ENCODE results near the gene RFPL1.

The RFPL1 gene

GRCh38 chr22:29443452-29443851, 5.1 kb downstream of the RFPL1 start:
- no peak overlapping the region for H3K4me3 ChIP-seq (ENCODE audit: insufficient read length, low read depth)
- TF ChIP-seq SUZ12 (IDR thresholded peaks at IDR 0.05; ENCODE audit: extremely low read depth, insufficient read depth, insufficient read length) (no peak), YY1 (IDR thresholded peaks at IDR 0.05; ENCODE audit: insufficient read depth, insufficient read length) (no peak), ZNF274 (IDR thresholded peaks at IDR 0.05; ENCODE audit: low read depth, low read length) (no peak)

DNA sequence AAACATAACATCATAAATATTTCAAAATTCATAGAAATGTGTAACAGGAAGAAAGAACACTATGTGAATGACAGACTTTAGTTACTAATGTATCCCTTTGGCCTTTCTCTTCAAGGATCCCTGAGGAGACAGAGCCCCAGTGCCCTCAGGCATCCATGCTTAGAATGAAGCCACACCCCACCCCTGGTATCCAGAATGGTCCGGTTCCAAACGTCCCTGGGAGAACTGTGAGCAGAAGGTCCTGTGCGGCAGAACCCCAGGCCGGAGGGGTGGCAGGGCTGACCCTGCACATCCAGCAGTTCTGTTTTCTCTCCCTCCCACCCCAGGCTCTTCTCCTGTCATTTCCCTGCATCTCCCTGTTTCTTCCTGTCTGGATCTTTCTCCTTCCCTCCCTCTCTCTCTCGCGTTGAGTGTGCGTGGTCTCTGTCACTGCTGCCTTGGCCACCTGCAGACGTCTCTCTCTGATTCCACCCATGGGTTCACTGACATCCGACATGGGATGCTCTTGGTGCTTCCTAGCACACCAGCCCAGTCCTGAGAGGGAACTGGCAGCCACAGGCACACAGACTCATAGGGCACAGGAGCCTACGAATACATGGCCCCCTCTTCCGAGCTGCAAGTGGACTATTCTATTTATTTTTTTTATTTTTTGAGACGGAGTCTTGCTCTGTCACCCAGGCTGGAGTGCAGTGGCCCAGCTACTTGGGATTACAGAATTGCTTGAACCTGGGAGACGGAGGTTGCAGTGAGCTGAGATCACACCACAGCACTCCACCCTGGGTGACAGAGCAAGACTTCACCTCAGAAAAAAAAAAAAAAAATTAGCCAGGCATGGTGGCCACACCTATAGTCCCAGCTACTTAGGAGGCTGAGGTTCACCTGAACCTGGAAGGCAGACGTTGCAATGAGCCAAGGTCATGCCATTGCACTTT, 5.7 kb downstream of the RFPL1 start:
- Histone ChIP-seq H3K27me3 (ENCODE audit: insufficient read depth, insufficient read length) (no peaks in the 10 kb centered on the region), H3K4me3 (ENCODE audit: insufficient read length, low read depth) (no peak overlapping the region), H3K9me3 (ENCODE audit: insufficient read depth, low read length) (no peaks in the 10 kb centered on the region), H3K9ac (ENCODE audit: insufficient read length, low read depth) (no peak overlapping the region), H3K36me3 (ENCODE audit: insufficient read depth, insufficient read length, low read length) (no peaks in the 10 kb centered on the region), H3K4me1 (ENCODE audit: insufficient read depth, insufficient read length) (no peaks in the 10 kb centered on the region)
- no peak for DNase-seq (ENCODE audit: low read depth, low spot score)
- TF ChIP-seq ZNF274 (IDR thresholded peaks at IDR 0.05; ENCODE audit: low read depth, low read length) (no peak), SUZ12 (IDR thresholded peaks at IDR 0.05; ENCODE audit: extremely low read depth, insufficient read depth, insufficient read length) (no peak), YY1 (IDR thresholded peaks at IDR 0.05; ENCODE audit: insufficient read depth, insufficient read length) (no peak)

More at GRCh38 chr22:29443452-29443851, 5.1 kb downstream of the RFPL1 start:
- Histone ChIP-seq H3K9ac (ENCODE audit: insufficient read length, low read depth) (no peak overlapping the region), H3K9me3 (ENCODE audit: insufficient read depth, low read length) (no peaks in the 10 kb centered on the region), H3K27me3 (ENCODE audit: insufficient read depth, insufficient read length) (no peaks in the 10 kb centered on the region), H3K4me1 (ENCODE audit: insufficient read depth, insufficient read length) (no peaks in the 10 kb centered on the region), H3K36me3 (ENCODE audit: insufficient read depth, insufficient read length, low read length) (no peaks in the 10 kb centered on the region)
- DNase-seq (ENCODE audit: low read depth, low spot score), result no peak

DNA sequence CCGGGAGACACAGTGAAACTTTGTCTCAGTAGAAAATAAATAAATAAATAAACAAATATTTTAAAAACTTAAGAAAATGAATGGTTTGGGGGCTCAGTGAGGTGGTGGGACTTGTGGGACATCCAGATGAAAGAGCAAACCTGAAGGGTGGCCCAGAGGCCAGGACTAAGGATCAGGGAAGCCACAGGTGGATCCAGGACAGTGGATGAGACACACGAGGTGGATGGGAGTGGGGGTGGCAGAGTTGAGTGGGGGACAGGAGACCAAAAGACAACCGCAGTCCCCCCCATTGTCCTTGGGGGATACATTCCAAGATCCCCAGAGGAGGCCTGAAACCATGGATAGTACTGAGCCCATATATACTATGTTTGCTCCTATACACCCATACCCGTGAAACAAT, 7.1 kb downstream of the RFPL1 start:
- Histone ChIP-seq H3K4me3 (ENCODE audit: insufficient read length, low read depth) (no peak overlapping the region), H3K9me3 (ENCODE audit: insufficient read depth, low read length) (no peaks in the 10 kb centered on the region), H3K4me1 (ENCODE audit: insufficient read depth, insufficient read length) (no peaks in the 10 kb centered on the region), H3K27me3 (ENCODE audit: insufficient read depth, insufficient read length) (no peaks in the 10 kb centered on the region), H3K9ac (ENCODE audit: insufficient read length, low read depth) (no peak overlapping the region), H3K36me3 (ENCODE audit: insufficient read depth, insufficient read length, low read length) (no peaks in the 10 kb centered on the region)
- DNase-seq (ENCODE audit: low read depth, low spot score), result no peak
- TF ChIP-seq YY1 (IDR thresholded peaks at IDR 0.05; ENCODE audit: insufficient read depth, insufficient read length) (no peak), ZNF274 (IDR thresholded peaks at IDR 0.05; ENCODE audit: low read depth, low read length) (no peak), SUZ12 (IDR thresholded peaks at IDR 0.05; ENCODE audit: extremely low read depth, insufficient read depth, insufficient read length) (no peak)

DNA sequence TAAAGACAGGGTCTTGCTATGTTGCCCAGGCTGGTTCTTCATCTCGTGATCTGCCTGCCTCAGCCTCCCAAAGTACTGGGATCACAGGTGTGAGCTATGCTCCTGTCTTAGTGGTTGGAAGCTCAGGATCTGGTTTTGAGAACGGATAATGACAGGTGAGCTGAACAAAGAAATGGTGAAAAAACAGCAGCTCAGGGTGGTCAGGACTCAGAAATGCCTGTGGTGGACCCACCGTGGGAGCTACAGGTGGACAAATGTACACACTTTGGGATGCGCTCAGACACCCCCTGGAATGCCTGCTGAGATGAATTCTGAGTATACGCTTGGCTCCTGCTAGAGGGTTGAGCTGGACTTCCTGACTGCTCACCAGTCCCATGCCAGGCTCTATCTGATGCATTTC, 9.5 kb downstream of the RFPL1 start:
- no peaks in the 10 kb centered on the region for H3K27me3 ChIP-seq (ENCODE audit: insufficient read depth, insufficient read length)
- H3K36me3 ChIP-seq (ENCODE audit: insufficient read depth, insufficient read length, low read length), result no peaks in the 10 kb centered on the region
- H3K9ac ChIP-seq (ENCODE audit: insufficient read length, low read depth), result no peak overlapping the region
- no peaks in the 10 kb centered on the region for H3K9me3 ChIP-seq (ENCODE audit: insufficient read depth, low read length)
- no peaks in the 10 kb centered on the region for H3K4me1 ChIP-seq (ENCODE audit: insufficient read depth, insufficient read length)
- no peak for DNase-seq (ENCODE audit: low read depth, low spot score)
- TF ChIP-seq ZNF274 (IDR thresholded peaks at IDR 0.05; ENCODE audit: low read depth, low read length) (no peak), YY1 (IDR thresholded peaks at IDR 0.05; ENCODE audit: insufficient read depth, insufficient read length) (no peak), SUZ12 (IDR thresholded peaks at IDR 0.05; ENCODE audit: extremely low read depth, insufficient read depth, insufficient read length) (no peak)
- no peak overlapping the region for H3K4me3 ChIP-seq (ENCODE audit: insufficient read length, low read depth)

- no peak overlapping the region for H3K4me3 ChIP-seq (ENCODE audit: insufficient read length, low read depth)
- no peaks in the 10 kb centered on the region for H3K4me1 ChIP-seq (ENCODE audit: insufficient read depth, insufficient read length)
- TF ChIP-seq ZNF274 (IDR thresholded peaks at IDR 0.05; ENCODE audit: low read depth, low read length) (no peak), SUZ12 (IDR thresholded peaks at IDR 0.05; ENCODE audit: extremely low read depth, insufficient read depth, insufficient read length) (no peak), YY1 (IDR thresholded peaks at IDR 0.05; ENCODE audit: insufficient read depth, insufficient read length) (no peak)
- H3K27me3 ChIP-seq (ENCODE audit: insufficient read depth, insufficient read length), result no peaks in the 10 kb centered on the region
- no peaks in the 10 kb centered on the region for H3K9me3 ChIP-seq (ENCODE audit: insufficient read depth, low read length)
- no peak for DNase-seq (ENCODE audit: low read depth, low spot score)
- no peaks in the 10 kb centered on the region for H3K36me3 ChIP-seq (ENCODE audit: insufficient read depth, insufficient read length, low read length)
- no peak overlapping the region for H3K9ac ChIP-seq (ENCODE audit: insufficient read length, low read depth)
Observed at GRCh38 chr22:29449296-29449875, 11.0 kb downstream of the RFPL1 start.

GRCh38 chr22:29450222-29450621, 11.8 kb downstream of the RFPL1 start:
- no peaks in the 10 kb centered on the region for H3K4me1 ChIP-seq (ENCODE audit: insufficient read depth, insufficient read length)
- H3K27me3 ChIP-seq (ENCODE audit: insufficient read depth, insufficient read length), result no peaks in the 10 kb centered on the region
- H3K36me3 ChIP-seq (ENCODE audit: insufficient read depth, insufficient read length, low read length), result no peaks in the 10 kb centered on the region
- no peak for DNase-seq (ENCODE audit: low read depth, low spot score)
- TF ChIP-seq SUZ12 (IDR thresholded peaks at IDR 0.05; ENCODE audit: extremely low read depth, insufficient read depth, insufficient read length) (no peak), ZNF274 (IDR thresholded peaks at IDR 0.05; ENCODE audit: low read depth, low read length) (no peak), YY1 (IDR thresholded peaks at IDR 0.05; ENCODE audit: insufficient read depth, insufficient read length) (no peak)
- H3K9me3 ChIP-seq (ENCODE audit: insufficient read depth, low read length), result no peaks in the 10 kb centered on the region
- H3K4me3 ChIP-seq (ENCODE audit: insufficient read length, low read depth), result no peak overlapping the region
- H3K9ac ChIP-seq (ENCODE audit: insufficient read length, low read depth), result no peak overlapping the region

GRCh38 chr22:29451863-29452262, 13.5 kb downstream of the RFPL1 start:
- H3K4me3 ChIP-seq (ENCODE audit: insufficient read length, low read depth), result no peak overlapping the region
- no peaks in the 10 kb centered on the region for H3K27me3 ChIP-seq (ENCODE audit: insufficient read depth, insufficient read length)
- H3K9me3 ChIP-seq (ENCODE audit: insufficient read depth, low read length), result no peaks in the 10 kb centered on the region
- TF ChIP-seq YY1 (IDR thresholded peaks at IDR 0.05; ENCODE audit: insufficient read depth, insufficient read length) (no peak), ZNF274 (IDR thresholded peaks at IDR 0.05; ENCODE audit: low read depth, low read length) (no peak), SUZ12 (IDR thresholded peaks at IDR 0.05; ENCODE audit: extremely low read depth, insufficient read depth, insufficient read length) (no peak)
- H3K36me3 ChIP-seq (ENCODE audit: insufficient read depth, insufficient read length, low read length), result no peaks in the 10 kb centered on the region
- no peak for DNase-seq (ENCODE audit: low read depth, low spot score)
- H3K9ac ChIP-seq (ENCODE audit: insufficient read length, low read depth), result no peak overlapping the region
- no peaks in the 10 kb centered on the region for H3K4me1 ChIP-seq (ENCODE audit: insufficient read depth, insufficient read length)
